H9 (cell line): ENCODE measurements around the gene CDH4. TPM values are rescaled to one million over a fixed set of nuclear protein-coding genes. Genes with fewer than 3 reads are reported as not detected.

Experiments
- DNase-seq: peaks from one replicate; pipeline ENCODE4 v3.0.0-alpha.2; 2017
- H2AFZ ChIP-seq: one replicate; pipeline ENCODE4 v1.6.1; 2013; ENCODE audit warnings: mild to moderate bottlenecking, low read length, control low read depth, moderate library complexity
- H2AK5ac ChIP-seq: 2 replicates; pipeline ENCODE4 v1.6.1; 2013; ENCODE audit warnings: low read length, control low read depth, mixed read lengths; ENCODE audit not compliant: insufficient read length
- H2BK120ac ChIP-seq: one replicate; pipeline ENCODE4 v1.6.1; 2013; ENCODE audit warnings: low read depth, mild to moderate bottlenecking, low read length, control low read depth, inconsistent platforms; ENCODE audit not compliant: poor library complexity, severe bottlenecking
- H2BK12ac ChIP-seq: 2 replicates; pipeline ENCODE4 v1.6.1; 2013; ENCODE audit warnings: low read length, control low read depth, mixed read lengths, low read depth; ENCODE audit not compliant: insufficient read length
- H2BK15ac ChIP-seq: 2 replicates; pipeline ENCODE4 v1.6.1; 2013; ENCODE audit warnings: low read depth, low read length, control low read depth
- H2BK20ac ChIP-seq: one replicate; pipeline ENCODE4 v1.6.1; 2013; ENCODE audit warnings: low read depth, mild to moderate bottlenecking, low read length, control low read depth, inconsistent platforms; ENCODE audit not compliant: poor library complexity, severe bottlenecking
- H2BK5ac ChIP-seq: 2 replicates; pipeline ENCODE4 v1.6.1; 2013; ENCODE audit warnings: low read length, control low read depth, mixed read lengths; ENCODE audit not compliant: insufficient read length
- H3K14ac ChIP-seq: 2 replicates; pipeline ENCODE4 v1.6.1; 2013; ENCODE audit warnings: low read length, control low read depth; ENCODE audit not compliant: insufficient read depth
- H3K18ac ChIP-seq: 2 replicates; pipeline ENCODE4 v1.6.1; 2013; ENCODE audit warnings: low read depth, mild to moderate bottlenecking, mixed read lengths, low read length, control low read depth; ENCODE audit not compliant: insufficient read length
- H3K23ac ChIP-seq: 2 replicates; pipeline ENCODE4 v1.6.1; 2013; ENCODE audit warnings: low read length, control low read depth, mixed read lengths, low read depth; ENCODE audit not compliant: insufficient read length
- H3K23me2 ChIP-seq: 2 replicates; pipeline ENCODE4 v1.6.1; 2013; ENCODE audit warnings: low read depth, mild to moderate bottlenecking, mixed read lengths, low read length, control low read depth; ENCODE audit not compliant: insufficient read length, poor library complexity, severe bottlenecking
- H3K27ac ChIP-seq: 2 replicates; pipeline ENCODE4 v1.5.1; 2013; ENCODE audit warnings: low read length, control low read depth, mixed read lengths, low read depth; ENCODE audit not compliant: insufficient read length
- H3K27me3 ChIP-seq: 2 replicates; pipeline ENCODE4 v1.6.1; 2013; ENCODE audit warnings: low read length, control low read depth, inconsistent platforms; ENCODE audit not compliant: insufficient read depth
- H3K4ac ChIP-seq: 2 replicates; pipeline ENCODE4 v1.6.1; 2013; ENCODE audit warnings: low read depth, mild to moderate bottlenecking, control low read depth, inconsistent platforms, low read length, moderate library complexity
- H3K4me1 ChIP-seq: 2 replicates; pipeline ENCODE4 v1.6.1; 2013; ENCODE audit warnings: low read length, control low read depth, inconsistent platforms; ENCODE audit not compliant: insufficient read depth
- H3K4me2 ChIP-seq: 2 replicates; pipeline ENCODE4 v1.6.1; 2013; ENCODE audit warnings: low read length, control low read depth, mixed read lengths; ENCODE audit not compliant: insufficient read length, insufficient read depth
- H3K56ac ChIP-seq: 2 replicates; pipeline ENCODE4 v1.6.1; 2013; ENCODE audit warnings: low read depth, mild to moderate bottlenecking, mixed read lengths, low read length, control low read depth; ENCODE audit not compliant: insufficient read length
- H3K79me1 ChIP-seq: 2 replicates; pipeline ENCODE4 v1.6.1; 2013; ENCODE audit warnings: low read depth, mild to moderate bottlenecking, moderate library complexity, low read length, control low read depth, inconsistent platforms; ENCODE audit not compliant: insufficient read depth, poor library complexity, severe bottlenecking
- H3K79me2 ChIP-seq: 2 replicates; pipeline ENCODE4 v1.6.1; 2013; ENCODE audit warnings: low read length, control low read depth, inconsistent platforms; ENCODE audit not compliant: insufficient read depth
- H3K9ac ChIP-seq: 2 replicates; pipeline ENCODE4 v1.6.1; 2013; ENCODE audit warnings: low read length, control low read depth, mixed read lengths; ENCODE audit not compliant: insufficient read length; ENCODE audit errors: extremely low read depth
- H3K9me3 ChIP-seq: one replicate; pipeline ENCODE4 v1.6.1; 2013; ENCODE audit warnings: low read depth, low read length, inconsistent platforms; ENCODE audit not compliant: control insufficient read depth
- H3T11ph ChIP-seq: one replicate; pipeline ENCODE4 v1.6.1; 2013; ENCODE audit warnings: mild to moderate bottlenecking, low read length, control low read depth, inconsistent platforms
- H4K20me1 ChIP-seq: one replicate; pipeline ENCODE4 v1.6.1; 2013; ENCODE audit not compliant: control insufficient read depth, insufficient read length, insufficient read depth
- H4K5ac ChIP-seq: 2 replicates; pipeline ENCODE4 v1.6.1; 2013; ENCODE audit warnings: low read depth, mild to moderate bottlenecking, mixed read lengths, low read length, control low read depth; ENCODE audit not compliant: insufficient read length
- H4K8ac ChIP-seq: replicated peaks from 2 replicates; pipeline ENCODE4 v1.6.1; 2013; ENCODE audit warnings: low read length, control low read depth, mixed read lengths, low read depth; ENCODE audit not compliant: insufficient read length
- H4K91ac ChIP-seq: 2 replicates; pipeline ENCODE4 v1.6.1; 2013; ENCODE audit warnings: low read depth, mild to moderate bottlenecking, moderate library complexity, mixed read lengths, low read length, control low read depth; ENCODE audit not compliant: insufficient read length
- H3K27ac Mint-ChIP-seq, 3 experiments: 2 replicates in 2 of 3; 3 replicates in 1 of 3; pipeline ENCODE4 v1.8.0; 2020 to 2021; ENCODE audit warnings: mixed read lengths in 3 of 3, mild to moderate bottlenecking in 1 of 3, moderate library complexity in 1 of 3
- H3K27me3 Mint-ChIP-seq: 2 replicates; pipeline ENCODE4 v1.8.0; 2021; ENCODE audit warnings: low read depth, mild to moderate bottlenecking, moderate library complexity, mixed read lengths
- H3K36me3 Mint-ChIP-seq, 3 experiments: 2 replicates in 2 of 3; 3 replicates in 1 of 3; pipeline ENCODE4 v1.8.0; 2020 to 2021; ENCODE audit warnings: low read depth in 3 of 3, mixed read lengths in 3 of 3; ENCODE audit not compliant: insufficient read depth in 1 of 3
- H3K4me1 Mint-ChIP-seq, 2 experiments: 2 replicates each; pipeline ENCODE4 v1.8.0; 2020; ENCODE audit warnings: mixed read lengths in 2 of 2
- H3K4me3 Mint-ChIP-seq, 2 experiments: 2 replicates in 1 of 2; 3 replicates in 1 of 2; pipeline ENCODE4 v1.8.0; 2020 to 2021; ENCODE audit warnings: mild to moderate bottlenecking in 2 of 2, mixed read lengths in 2 of 2, moderate library complexity in 1 of 2
- H3K9me3 Mint-ChIP-seq, 2 experiments: 2 replicates in 1 of 2; 3 replicates in 1 of 2; pipeline ENCODE4 v1.8.0; 2020; ENCODE audit warnings: mild to moderate bottlenecking in 2 of 2, mixed read lengths in 2 of 2, moderate library complexity in 1 of 2
- WGBS: extraction: QIAGEN DNeasy Blood & Tissue Kit; methylation state at CpG from one replicate; pipeline ENCODE4 v1.1.7; 2013; ENCODE audit warnings: missing lambda C conversion rate, low lambda C conversion rate, mixed read lengths; ENCODE audit not compliant: insufficient read length; ENCODE audit errors: extremely low coverage; 5-methylcytosine and 5-hydroxymethylcytosine counted together
- total RNA-seq: library from RNA; stranded (reverse); gene quantifications from 2 replicates; pipeline ENCODE4 v1.2.1, GENCODE V29; 2021
- TF ChIP-seq, protein P1 (sequence below): fragments of 200-600 bp; sonication (generic); conservative IDR thresholded peaks from 3 replicates; pipeline ENCODE4 v1.8.0; 2021; ENCODE audit warnings: antibody characterized with exemption, mild to moderate bottlenecking

The CDH4 gene
- total RNA-seq, 1 experiment from 2014 or later = 3.0 TPM

DNA sequence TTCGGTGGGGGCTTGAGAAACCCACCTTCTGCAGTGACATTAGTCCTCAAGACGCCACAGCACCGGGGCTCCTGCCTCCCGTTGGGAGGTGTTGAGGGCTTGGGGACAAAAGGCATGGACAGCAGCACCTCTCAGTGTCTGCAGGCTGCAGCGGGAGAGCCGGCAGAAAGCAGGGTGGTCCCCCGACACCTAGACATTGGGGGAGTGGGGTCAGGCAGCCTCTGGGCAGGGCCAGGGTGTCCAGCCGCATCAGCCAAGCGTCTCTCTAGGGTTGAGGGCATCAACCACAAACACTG, 549.0 kb downstream of the CDH4 start:
- no CpG with 5 or more reads among the region's 9 CpGs for WGBS
- Histone ChIP-seq H2BK120ac (no peak overlapping the region), H2AK5ac (no peak overlapping the region), H3K9me3 (no peaks in the 10 kb centered on the region), H2BK20ac (no peak overlapping the region), H3K56ac (no peak overlapping the region), H3K4me2 (no peak overlapping the region), H4K8ac (no peak overlapping the region), H3K23me2 (no peaks in the 10 kb centered on the region), H3K4me1 (no peaks in the 10 kb centered on the region; the same call in 1 of the 2 replicates), H3T11ph (no peak overlapping the region), H4K20me1 (no peaks in the 10 kb centered on the region), H3K79me2 (no peaks in the 10 kb centered on the region), H3K4ac (no peak overlapping the region), H3K9ac (no peak overlapping the region), H3K18ac (no peak overlapping the region), H3K14ac (no peak overlapping the region; the same call in 1 of the 2 replicates), H2AFZ (no peak overlapping the region), H3K27me3 (peaks cover 2% of the 10 kb centered on the region), H2BK5ac (no peak overlapping the region), H2BK15ac (no peak overlapping the region), H2BK12ac (no peak overlapping the region), H3K23ac (no peak overlapping the region), H4K5ac (no peak overlapping the region), H3K27ac (no peak overlapping the region), H4K91ac (no peak overlapping the region), H3K79me1 (no peaks in the 10 kb centered on the region)
- DNase-seq = no peak
- Mint-ChIP-seq H3K4me3 (no peak overlapping the region), H3K9me3 (no peaks in the 10 kb centered on the region), H3K4me1 (peaks cover 6 to 28% of the 10 kb centered on the region in 2 experiments; a peak in 3 of 4 replicates), H3K27me3 (peaks cover 23% of the 10 kb centered on the region), H3K27ac (no peak overlapping the region), H3K36me3 (no peaks in the 10 kb centered on the region)
- TF ChIP-seq, protein P1, sequence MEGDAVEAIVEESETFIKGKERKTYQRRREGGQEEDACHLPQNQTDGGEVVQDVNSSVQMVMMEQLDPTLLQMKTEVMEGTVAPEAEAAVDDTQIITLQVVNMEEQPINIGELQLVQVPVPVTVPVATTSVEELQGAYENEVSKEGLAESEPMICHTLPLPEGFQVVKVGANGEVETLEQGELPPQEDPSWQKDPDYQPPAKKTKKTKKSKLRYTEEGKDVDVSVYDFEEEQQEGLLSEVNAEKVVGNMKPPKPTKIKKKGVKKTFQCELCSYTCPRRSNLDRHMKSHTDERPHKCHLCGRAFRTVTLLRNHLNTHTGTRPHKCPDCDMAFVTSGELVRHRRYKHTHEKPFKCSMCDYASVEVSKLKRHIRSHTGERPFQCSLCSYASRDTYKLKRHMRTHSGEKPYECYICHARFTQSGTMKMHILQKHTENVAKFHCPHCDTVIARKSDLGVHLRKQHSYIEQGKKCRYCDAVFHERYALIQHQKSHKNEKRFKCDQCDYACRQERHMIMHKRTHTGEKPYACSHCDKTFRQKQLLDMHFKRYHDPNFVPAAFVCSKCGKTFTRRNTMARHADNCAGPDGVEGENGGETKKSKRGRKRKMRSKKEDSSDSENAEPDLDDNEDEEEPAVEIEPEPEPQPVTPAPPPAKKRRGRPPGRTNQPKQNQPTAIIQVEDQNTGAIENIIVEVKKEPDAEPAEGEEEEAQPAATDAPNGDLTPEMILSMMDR = no peak
